PC-3 (cell line): Measurements from ENCODE around the gene UNC93A. TPM values are rescaled to one million over a fixed set of nuclear protein-coding genes. Genes with fewer than 3 reads are reported as not detected.

Experiments used
- ATAC-seq: fragments of 200-7000 bp; cut with Tn5 transposase; 2 replicates; pipeline ENCODE4 v1.9.1; 2020; ENCODE audit warnings: mild to moderate bottlenecking, moderate library complexity
- BruUV-seq: library from RNA; stranded (reverse); fragments of 400-500 nt; replicated peaks from 2 replicates; lab custom pipeline; 2021; lab: Mats Ljungman, UMichigan
- CTCF ChIA-PET: fragments of 300-600 bp; sonication (Branson Sonifier 250); formaldehyde crosslinking; loops from one replicate; lab custom pipeline; 2022; ENCODE audit warnings: antibody characterized with exemption; lab: Charles Lee
- POLR2A ChIA-PET: fragments of 300-600 bp; sonication (Branson Sonifier 250); formaldehyde crosslinking; loops from one replicate; lab custom pipeline; 2022; ENCODE audit warnings: antibody characterized with exemption; ENCODE audit not compliant: unreplicated experiment; lab: Charles Lee
- DNase-seq: peaks from one replicate; pipeline ENCODE4 v3.0.0-alpha.2; 2015
- H2AFZ ChIP-seq: fragments of 300-600 bp; sonication (generic); 2 replicates; pipeline ENCODE4 v1.6.0; 2016; ENCODE audit warnings: antibody characterized with exemption, low read length
- H3F3A ChIP-seq: fragments of 300-600 bp; sonication (generic); one replicate; pipeline ENCODE4 v1.6.0; 2017; ENCODE audit warnings: antibody characterized with exemption, low read length, control low read depth, mild to moderate bottlenecking; ENCODE audit not compliant: unreplicated experiment
- H3K27ac ChIP-seq: fragments of 300-600 bp; sonication (generic); 2 replicates; pipeline ENCODE4 v1.5.1; 2016; ENCODE audit warnings: mild to moderate bottlenecking, low read length
- H3K27me3 ChIP-seq: fragments of 300-600 bp; sonication (generic); 2 replicates; pipeline ENCODE4 v1.6.1; 2016; ENCODE audit warnings: low read length, mixed read lengths
- H3K36me3 ChIP-seq: fragments of 300-600 bp; sonication (generic); 2 replicates; pipeline ENCODE4 v1.6.1; 2016; ENCODE audit warnings: low read depth, mixed run types, low read length, mixed read lengths
- H3K4me1 ChIP-seq: fragments of 300-600 bp; sonication (generic); 2 replicates; pipeline ENCODE4 v1.5.1; 2016; ENCODE audit warnings: low read length; ENCODE audit not compliant: insufficient read depth
- H3K4me2 ChIP-seq: fragments of 300-600 bp; sonication (generic); 2 replicates; pipeline ENCODE4 v1.6.0; 2016; ENCODE audit warnings: low read length
- H3K4me3 ChIP-seq: fragments of 300-600 bp; sonication (generic); 2 replicates; pipeline ENCODE4 v1.5.1; 2016; ENCODE audit warnings: mild to moderate bottlenecking, low read length, mixed read lengths
- H3K79me2 ChIP-seq: fragments of 300-600 bp; sonication (generic); 2 replicates; pipeline ENCODE4 v1.6.1; 2017; ENCODE audit warnings: low read length, mixed read lengths
- H3K9ac ChIP-seq: fragments of 300-600 bp; sonication (generic); 2 replicates; pipeline ENCODE4 v1.6.0; 2016; ENCODE audit warnings: mild to moderate bottlenecking, low read length
- H3K9me2 ChIP-seq: fragments of 300-600 bp; sonication (generic); replicated peaks from 2 replicates; pipeline ENCODE4 v1.6.1; 2016; ENCODE audit warnings: mixed run types, low read length, mixed read lengths
- H3K9me3 ChIP-seq: fragments of 300-600 bp; sonication (generic); 2 replicates; pipeline ENCODE4 v1.6.1; 2016; ENCODE audit warnings: low read length, mixed read lengths
- H4K20me1 ChIP-seq: fragments of 300-600 bp; sonication (generic); 2 replicates; pipeline ENCODE4 v1.6.1; 2016; ENCODE audit warnings: low read length, mixed read lengths
- EZH2 ChIP-seq: fragments of 300-600 bp; sonication (generic); IDR thresholded peaks from one replicate; pipeline ENCODE4 v1.6.1; 2017; ENCODE audit warnings: antibody characterized with exemption, mild to moderate bottlenecking, low read length; ENCODE audit not compliant: unreplicated experiment
- EZH2phosphoT487 ChIP-seq: fragments of 300-600 bp; sonication (generic); IDR thresholded peaks from 2 replicates; pipeline ENCODE4 v1.6.1; 2018; ENCODE audit warnings: mild to moderate bottlenecking, antibody characterized with exemption, low read length, borderline replicate concordance
- intact Hi-C: fragments of 100-400 bp; cut with micrococcal nuclease; formaldehyde crosslinking; loops from 2 replicates; pipeline ENCODE4 v1.9.0; 2023
- total RNA-seq: library from RNA; depleted of rRNA; stranded (reverse); fragments of >200 nt; gene quantifications from 2 replicates; pipeline ENCODE4 v1.2.3, GENCODE V29; 2014
- TF ChIP-seq, protein P1 (sequence below): fragments of 300-600 bp; sonication (generic); conservative IDR thresholded peaks from 2 replicates; pipeline ENCODE4 v1.5.1; 2017; ENCODE audit warnings: antibody characterized with exemption, low read depth, mild to moderate bottlenecking, low read length

The UNC93A gene
- total RNA-seq, 1 experiment from 2014 or later: not detected

DNA sequence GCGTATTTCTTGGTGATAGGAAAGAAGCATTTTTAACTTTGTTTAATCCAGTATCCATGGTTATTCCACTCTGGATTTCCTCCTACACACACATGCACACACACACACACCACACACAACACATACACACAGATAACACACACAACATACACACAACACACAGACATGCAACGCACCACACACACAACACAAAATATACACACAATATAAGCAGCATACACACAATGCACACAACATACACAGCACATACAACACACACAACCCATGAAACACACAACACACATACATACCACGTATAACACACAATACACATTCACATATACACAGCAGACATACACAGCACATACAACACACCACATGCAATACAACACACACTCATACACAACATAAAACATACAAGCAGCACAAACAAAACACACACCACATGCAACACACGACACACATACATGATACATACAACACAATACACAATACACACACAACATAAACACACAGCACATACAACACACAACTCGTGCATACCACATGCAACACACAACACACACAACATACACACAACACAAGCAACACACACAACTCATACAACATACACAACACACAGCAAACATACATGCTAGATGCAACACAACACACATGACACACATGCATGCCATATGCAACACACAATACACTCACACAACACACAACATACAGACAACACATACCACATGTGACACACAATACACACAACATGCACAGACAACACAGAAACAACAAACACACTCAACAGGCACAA is 46.7 kb downstream of the UNC93A start:
- no peak for TF ChIP-seq EZH2phosphoT487
- no peak for TF ChIP-seq EZH2
- TF ChIP-seq, protein P1, sequence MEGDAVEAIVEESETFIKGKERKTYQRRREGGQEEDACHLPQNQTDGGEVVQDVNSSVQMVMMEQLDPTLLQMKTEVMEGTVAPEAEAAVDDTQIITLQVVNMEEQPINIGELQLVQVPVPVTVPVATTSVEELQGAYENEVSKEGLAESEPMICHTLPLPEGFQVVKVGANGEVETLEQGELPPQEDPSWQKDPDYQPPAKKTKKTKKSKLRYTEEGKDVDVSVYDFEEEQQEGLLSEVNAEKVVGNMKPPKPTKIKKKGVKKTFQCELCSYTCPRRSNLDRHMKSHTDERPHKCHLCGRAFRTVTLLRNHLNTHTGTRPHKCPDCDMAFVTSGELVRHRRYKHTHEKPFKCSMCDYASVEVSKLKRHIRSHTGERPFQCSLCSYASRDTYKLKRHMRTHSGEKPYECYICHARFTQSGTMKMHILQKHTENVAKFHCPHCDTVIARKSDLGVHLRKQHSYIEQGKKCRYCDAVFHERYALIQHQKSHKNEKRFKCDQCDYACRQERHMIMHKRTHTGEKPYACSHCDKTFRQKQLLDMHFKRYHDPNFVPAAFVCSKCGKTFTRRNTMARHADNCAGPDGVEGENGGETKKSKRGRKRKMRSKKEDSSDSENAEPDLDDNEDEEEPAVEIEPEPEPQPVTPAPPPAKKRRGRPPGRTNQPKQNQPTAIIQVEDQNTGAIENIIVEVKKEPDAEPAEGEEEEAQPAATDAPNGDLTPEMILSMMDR: no peak
- no TSS peak for BruUV-seq
- Histone ChIP-seq H3K9me2 (no peaks in the 10 kb centered on the region), H3F3A (no peaks in the 10 kb centered on the region), H4K20me1 (no peaks in the 10 kb centered on the region), H3K9ac (no peak overlapping the region), H3K36me3 (no peaks in the 10 kb centered on the region), H3K4me2 (no peak overlapping the region), H3K27ac (no peak overlapping the region), H3K4me1 (no peaks in the 10 kb centered on the region), H3K4me3 (no peak overlapping the region), H3K27me3 (peaks cover 8% of the 10 kb centered on the region; the same call in 1 of the 2 replicates), H3K9me3 (no peaks in the 10 kb centered on the region), H2AFZ (no peak overlapping the region), H3K79me2 (no peaks in the 10 kb centered on the region)
- ChIA-PET CTCF (no interaction called here), POLR2A (no interaction called here)
- intact Hi-C loops: no loop called here
- no peak for ATAC-seq
- DNase-seq: no peak

DNA sequence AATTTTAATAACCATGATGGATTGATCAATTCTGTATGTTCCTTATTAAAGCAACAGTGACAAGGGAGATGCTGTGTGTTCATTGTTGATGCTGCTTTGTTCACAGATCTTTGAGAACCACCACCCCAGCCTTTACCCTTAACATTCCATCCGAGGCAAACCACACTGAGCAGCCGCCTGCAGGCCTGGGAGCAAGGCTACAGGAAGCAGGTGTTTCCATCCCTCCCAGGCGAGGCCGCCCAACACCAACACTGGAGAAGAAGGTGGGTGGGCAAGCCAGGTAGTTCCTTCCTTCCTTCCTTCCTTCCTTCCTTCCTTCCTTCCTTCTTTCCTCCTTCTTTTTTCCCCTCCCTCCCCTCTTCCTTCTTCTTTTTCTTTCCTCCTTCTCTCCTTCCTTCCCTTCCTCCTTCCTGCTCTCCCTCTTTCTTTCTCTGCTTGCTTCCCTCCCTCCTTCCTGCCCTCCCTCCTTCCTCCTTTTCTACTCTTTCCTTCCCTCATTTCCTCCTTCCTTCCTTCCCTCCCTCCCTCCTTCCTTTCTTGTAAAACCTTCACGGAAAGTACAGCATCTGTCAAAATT is 47.5 kb downstream of the UNC93A start:
- peaks cover 8% of the 10 kb centered on the region; the same call in 1 of the 2 replicates for H3K27me3 ChIP-seq
- no peak for ATAC-seq

More for the DNA sequence above, 47.5 kb downstream of the UNC93A start:
- no peaks in the 10 kb centered on the region for H3K4me1 ChIP-seq
- H3K4me2 ChIP-seq: no peak overlapping the region
- no TSS peak for BruUV-seq
- POLR2A ChIA-PET: no interaction called here
- TF ChIP-seq, protein P1: no peak
- H3K9ac ChIP-seq: no peak overlapping the region
- no peak overlapping the region for H2AFZ ChIP-seq
- intact Hi-C loops: no loop called here
- H3K4me3 ChIP-seq: no peak overlapping the region
- no peaks in the 10 kb centered on the region for H3F3A ChIP-seq
- no peaks in the 10 kb centered on the region for H3K79me2 ChIP-seq
- H3K36me3 ChIP-seq: no peaks in the 10 kb centered on the region
- CTCF ChIA-PET: no interaction called here
- no peak overlapping the region for H3K27ac ChIP-seq
- no peaks in the 10 kb centered on the region for H4K20me1 ChIP-seq
- no peaks in the 10 kb centered on the region for H3K9me3 ChIP-seq
- no peaks in the 10 kb centered on the region for H3K9me2 ChIP-seq
- no peak for DNase-seq
